GM19193 (cell line): ENCODE data around the gene MAP2.

Experiments used
- POLR2A ChIP-seq: IDR thresholded peaks from 4 replicates; pipeline ENCODE4 v1.6.1; 2011; ENCODE audit not compliant: insufficient read depth, insufficient read length; ENCODE audit errors: extremely low read depth

The MAP2 gene

GRCh38 chr2:209401788-209402187 is 22.1 kb upstream of the MAP2 start:
- TF ChIP-seq POLR2A: no peak

- TF ChIP-seq POLR2A: no peak
These were observed 12.6 kb upstream of the MAP2 start for GRCh38 chr2:209411296-209411695.

- TF ChIP-seq POLR2A: no peak
These were observed 12.1 kb upstream of the MAP2 start for GRCh38 chr2:209411718-209412117.

GRCh38 chr2:209413311-209414014 is 10.4 kb upstream of the MAP2 start:
- TF ChIP-seq POLR2A: no peak

- no peak for TF ChIP-seq POLR2A
These were observed 6.9 kb upstream of the MAP2 start for GRCh38 chr2:209416913-209417312.

- TF ChIP-seq POLR2A: no peak
These were observed 1.6 kb upstream of the MAP2 start for GRCh38 chr2:209422191-209422754.

GRCh38 chr2:209424199-209424701 is 403 bp downstream of the MAP2 start:
- no peak for TF ChIP-seq POLR2A

GRCh38 chr2:209424781-209425470 is 1.1 kb downstream of the MAP2 start:
- TF ChIP-seq POLR2A: no peak

GRCh38 chr2:209425471-209426071 is 1.7 kb downstream of the MAP2 start:
- no peak for TF ChIP-seq POLR2A

GRCh38 chr2:209426432-209426831 is 2.6 kb downstream of the MAP2 start:
- TF ChIP-seq POLR2A: no peak

- no peak for TF ChIP-seq POLR2A
These were observed 7.9 kb downstream of the MAP2 start for GRCh38 chr2:209431701-209432100.

GRCh38 chr2:209441541-209441940 is 17.7 kb downstream of the MAP2 start:
- TF ChIP-seq POLR2A: no peak

- TF ChIP-seq POLR2A: no peak
These were observed 19.1 kb downstream of the MAP2 start for GRCh38 chr2:209442939-209443338.

- no peak for TF ChIP-seq POLR2A
These were observed 21.6 kb downstream of the MAP2 start for GRCh38 chr2:209445485-209445884.

- TF ChIP-seq POLR2A: no peak
These were observed 27.5 kb downstream of the MAP2 start for GRCh38 chr2:209451209-209451834.
